ENCODE data around the gene PYGM.
"Not testable (repeated sequence)": the region's sequence is repeated elsewhere in the genome, so short reads cannot be mapped to it uniquely, and the experiment has no call there.

PYGM gene

GRCh38 chr11:64712430-64713015 is 47.3 kb downstream of the PYGM start:
- DNase-seq (ENCODE audit: low spot score), result no peak
- TF ChIP-seq CTCF (IDR thresholded peaks at IDR 0.05; ENCODE audit: borderline replicate concordance, control extremely low read depth, extremely low read depth, insufficient read depth, missing control alignments), result no peak

GRCh38 chr11:64711956-64712362 is 47.8 kb downstream of the PYGM start:
- no peak for DNase-seq (ENCODE audit: low spot score)
- TF ChIP-seq CTCF (IDR thresholded peaks at IDR 0.05; ENCODE audit: borderline replicate concordance, control extremely low read depth, extremely low read depth, insufficient read depth, missing control alignments), result no peak
- in situ Hi-C loops (cut with MboI; ENCODE audit: low sequenced_read_pairs, unreplicated experiment), result no loop called here

More at GRCh38 chr11:64712430-64713015, 47.3 kb downstream of the PYGM start:
- in situ Hi-C loops (cut with MboI; ENCODE audit: low sequenced_read_pairs, unreplicated experiment), result no loop called here

- in situ Hi-C loops (cut with MboI; ENCODE audit: low sequenced_read_pairs, unreplicated experiment), result no loop called here
- TF ChIP-seq CTCF (IDR thresholded peaks at IDR 0.05; ENCODE audit: borderline replicate concordance, control extremely low read depth, extremely low read depth, insufficient read depth, missing control alignments), result no peak
- no peak for DNase-seq (ENCODE audit: low spot score)
Observed at GRCh38 chr11:64711138-64711955, 48.4 kb downstream of the PYGM start.

DNA sequence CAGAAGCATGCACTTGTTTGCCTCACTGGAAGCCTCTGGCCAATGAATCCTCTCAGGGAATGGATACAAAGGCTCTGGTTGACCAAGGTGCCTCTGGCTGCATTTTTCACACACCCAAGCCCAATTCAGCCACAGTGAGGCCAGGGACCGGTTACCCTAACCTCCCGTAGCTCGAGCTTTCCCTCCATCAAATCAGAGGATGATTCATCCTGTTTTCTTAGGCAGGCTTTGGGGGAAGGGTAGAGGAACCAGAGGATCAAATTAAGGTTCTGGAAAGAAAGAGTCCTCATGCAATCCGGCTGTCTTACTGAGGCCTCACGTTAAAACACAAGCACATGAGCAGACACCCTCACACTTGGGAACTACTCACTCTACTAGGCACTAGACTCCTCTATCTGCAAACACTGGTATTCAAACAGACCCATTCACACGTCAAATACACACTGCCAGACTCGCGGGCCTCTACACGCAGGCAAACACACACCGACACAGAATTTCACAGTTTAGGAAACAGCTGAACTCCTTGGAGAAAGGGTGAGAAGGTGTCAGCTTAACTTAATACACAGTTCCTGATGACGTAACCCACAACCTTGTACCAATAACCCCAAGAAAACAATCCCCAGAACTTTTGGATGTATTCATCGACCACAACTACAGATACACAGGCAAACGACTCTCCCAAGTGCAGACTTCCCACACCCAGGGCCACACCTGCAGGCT is 49.2 kb downstream of the PYGM start:
- in situ Hi-C loops (cut with MboI; ENCODE audit: low sequenced_read_pairs, unreplicated experiment), result no loop called here
- DNase-seq (ENCODE audit: low spot score), result no peak
- TF ChIP-seq CTCF (IDR thresholded peaks at IDR 0.05; ENCODE audit: borderline replicate concordance, control extremely low read depth, extremely low read depth, insufficient read depth, missing control alignments), result no peak

- TF ChIP-seq CTCF (IDR thresholded peaks at IDR 0.05; ENCODE audit: borderline replicate concordance, control extremely low read depth, extremely low read depth, insufficient read depth, missing control alignments), result no peak
- DNase-seq (ENCODE audit: low spot score), result no peak
- in situ Hi-C loops (cut with MboI; ENCODE audit: low sequenced_read_pairs, unreplicated experiment), result no loop called here
Observed at GRCh38 chr11:64705501-64705900, 54.3 kb downstream of the PYGM start.

GRCh38 chr11:64703048-64703447 is 56.7 kb downstream of the PYGM start:
- in situ Hi-C loops (cut with MboI; ENCODE audit: low sequenced_read_pairs, unreplicated experiment), result no loop called here
- TF ChIP-seq CTCF (IDR thresholded peaks at IDR 0.05; ENCODE audit: borderline replicate concordance, control extremely low read depth, extremely low read depth, insufficient read depth, missing control alignments), result no peak
- no peak for DNase-seq (ENCODE audit: low spot score)

DNA sequence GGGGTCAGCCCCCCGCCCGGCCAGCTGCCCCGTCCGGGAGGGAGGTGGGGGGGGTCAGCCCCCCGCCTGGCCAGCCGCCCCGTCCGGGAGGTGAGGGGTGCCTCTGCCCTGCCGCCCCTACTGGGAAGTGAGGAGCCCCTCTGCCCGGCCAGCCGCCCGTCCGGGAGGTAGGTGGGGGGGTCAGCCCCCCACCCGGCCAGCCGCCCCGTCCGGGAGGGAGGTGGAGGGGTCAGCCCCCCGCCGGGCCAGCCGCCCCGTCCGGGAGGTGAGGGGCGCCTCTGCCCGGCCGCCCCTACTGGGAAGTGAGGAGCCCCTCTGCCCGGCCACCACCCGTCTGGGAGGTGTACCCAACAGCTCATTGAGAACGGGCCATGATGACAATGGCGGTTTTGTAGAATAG is 57.8 kb downstream of the PYGM start:
- in situ Hi-C loops (cut with MboI; ENCODE audit: low sequenced_read_pairs, unreplicated experiment); DNase-seq (ENCODE audit: low spot score): not testable (repeated sequence)

Measured in GM13976 (cell line).